Right renal pelvis (tissue), 4 donors: Measurements from ENCODE around the gene TMPRSS13. TPM values are rescaled to one million over a fixed set of nuclear protein-coding genes. Genes with fewer than 3 reads are reported as not detected.
"Not testable (repeated sequence)": the region's sequence is repeated elsewhere in the genome, so short reads cannot be mapped to it uniquely, and the experiment has no call there.

Source experiments
- DNase-seq, 4 donors: peaks; one replicate each; pipeline ENCODE4 v3.0.0-alpha.2; 2013; ENCODE audit warnings: low read depth in 4 of 4, low spot score in 3 of 4, missing footprints in 1 of 4
- polyA plus RNA-seq, 4 donors: library from polyadenylated mRNA; unstranded; fragments of 120-200 nt; gene quantifications; one replicate each; pipeline ENCODE4 v1.2.1, GENCODE V29; 2013; ENCODE audit not compliant: insufficient read length in 4 of 4

TMPRSS13 gene
- polyA plus RNA-seq, 4 donors = 0.62 to 0.90 (median 0.73) TPM

DNA sequence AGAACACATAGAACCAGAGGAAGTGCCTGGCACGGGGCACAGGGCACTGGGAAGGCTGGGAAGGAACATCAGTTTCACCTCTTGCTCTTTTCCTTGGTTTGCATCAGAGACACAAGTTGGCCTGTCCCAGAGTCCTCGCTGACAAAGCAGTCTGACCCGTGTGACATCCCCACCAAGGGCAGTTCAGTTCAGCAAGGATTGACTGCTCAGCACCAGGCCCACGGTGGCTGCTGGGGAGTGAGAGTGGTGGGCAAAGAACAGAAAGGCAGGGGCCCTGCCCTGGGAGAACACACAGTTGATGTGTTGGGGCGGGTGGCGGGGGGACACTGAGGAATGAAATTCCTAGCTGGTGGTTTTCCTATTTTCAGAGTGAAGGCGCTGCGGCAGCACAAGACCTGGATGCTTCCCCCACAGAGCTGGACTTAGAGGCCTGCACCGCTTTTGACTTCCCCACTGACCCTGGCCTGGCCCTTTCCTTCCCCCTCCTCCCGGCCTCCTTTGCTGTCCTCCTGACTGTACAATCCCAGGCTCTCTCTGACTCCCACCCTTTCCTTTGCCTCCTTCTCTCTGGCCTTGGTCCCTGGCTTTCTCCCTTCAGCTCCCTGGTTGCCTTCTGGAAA lies 2.2 kb upstream of the TMPRSS13 start:
- no peak for DNase-seq

DNA sequence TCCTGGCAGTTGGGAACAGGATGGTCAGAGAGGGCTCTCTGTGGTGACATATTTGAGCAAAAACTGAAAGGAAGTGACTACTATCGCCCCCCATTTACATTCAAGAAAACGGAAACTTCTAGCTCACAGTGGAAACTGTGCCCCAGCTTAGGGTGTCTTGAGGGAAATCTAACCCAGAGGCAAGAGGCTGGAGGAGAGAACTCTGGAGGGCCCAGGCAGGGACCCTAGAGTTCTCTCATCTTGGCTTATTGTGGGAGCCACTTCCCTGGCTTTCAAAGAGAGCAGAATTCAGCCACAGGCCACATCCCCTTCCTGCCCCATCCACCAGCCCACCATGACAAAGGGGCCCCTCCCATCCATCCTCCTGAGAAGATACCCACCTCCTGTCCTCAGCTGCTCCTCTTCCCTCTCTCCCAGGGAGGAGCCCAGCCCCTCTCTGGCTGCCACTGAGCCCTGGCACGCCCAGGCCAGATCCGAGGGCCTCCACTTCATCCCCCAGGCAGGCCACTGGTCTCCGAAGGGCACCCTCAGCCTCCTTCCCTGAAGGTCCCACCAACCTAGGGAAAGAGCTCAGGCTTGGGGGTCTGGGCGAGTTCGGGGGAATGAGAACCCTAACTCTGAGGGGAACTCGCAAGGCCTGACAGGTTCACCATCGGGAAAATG lies 1.6 kb upstream of the TMPRSS13 start:
- no peak for DNase-seq

DNA sequence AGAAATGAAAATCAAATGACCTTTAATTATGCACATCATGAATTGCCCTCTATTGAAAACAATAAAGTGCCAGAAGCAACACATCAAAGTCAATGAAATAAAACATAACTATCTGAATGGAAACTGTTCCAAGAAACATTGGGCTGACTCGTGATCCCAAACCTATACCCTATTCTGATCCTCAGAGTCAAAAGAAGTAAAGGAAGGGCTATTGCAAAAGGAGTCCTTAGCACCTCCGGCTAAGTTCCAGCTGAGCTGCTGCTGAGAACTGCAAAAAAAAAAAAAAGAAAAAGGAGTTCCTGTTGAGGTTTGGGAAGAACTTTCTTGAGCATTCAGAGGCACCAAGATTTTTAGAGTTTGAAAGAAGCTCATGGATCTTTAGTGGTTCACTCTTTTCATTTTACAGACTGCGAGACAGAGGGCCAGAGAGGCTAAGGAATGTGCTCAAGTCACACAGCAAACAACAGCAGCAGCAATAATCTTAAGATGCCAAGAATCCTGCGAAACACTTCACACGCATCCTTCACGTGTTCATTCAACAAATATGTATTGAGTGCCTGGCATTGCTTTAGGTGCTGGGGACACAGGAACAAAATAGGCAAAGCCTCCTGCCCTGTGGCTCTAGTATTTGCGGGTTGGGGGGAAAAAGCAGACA lies 841 bp upstream of the TMPRSS13 start:
- DNase-seq = no peak

DNA sequence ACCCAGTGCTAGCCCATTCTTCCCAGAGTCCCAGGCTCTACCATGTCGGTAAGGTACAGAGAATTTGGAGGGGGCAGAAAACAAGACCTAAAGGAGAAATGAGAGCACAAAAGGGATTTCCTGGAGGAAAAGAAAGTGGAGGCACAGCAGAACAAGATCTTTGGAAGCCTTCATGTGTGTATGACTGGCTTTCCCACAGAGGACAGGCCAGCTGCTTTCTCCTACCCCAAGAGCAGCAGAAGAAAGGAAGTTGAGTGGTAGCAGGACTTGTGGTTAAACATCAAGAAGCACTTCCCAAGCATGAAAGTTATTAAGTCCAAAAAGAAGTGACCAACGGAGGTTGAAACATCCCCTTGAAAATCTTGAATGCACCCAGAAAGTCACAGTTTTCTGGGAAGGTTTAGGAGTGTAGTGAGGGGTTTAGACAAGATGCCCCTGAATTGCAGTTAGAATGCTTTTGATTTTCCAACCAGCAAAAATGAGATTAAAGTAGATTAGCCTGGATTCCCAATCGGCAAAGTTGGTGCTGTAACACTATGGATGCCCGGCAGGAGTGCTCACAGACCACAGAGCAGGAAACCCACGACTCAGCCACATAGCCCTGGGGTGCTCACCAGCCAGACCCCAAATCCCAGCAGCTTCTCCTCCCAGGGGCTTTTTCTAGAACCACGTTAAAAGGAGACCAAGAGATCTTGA lies 608 bp downstream of the TMPRSS13 start:
- no peak for DNase-seq

DNA sequence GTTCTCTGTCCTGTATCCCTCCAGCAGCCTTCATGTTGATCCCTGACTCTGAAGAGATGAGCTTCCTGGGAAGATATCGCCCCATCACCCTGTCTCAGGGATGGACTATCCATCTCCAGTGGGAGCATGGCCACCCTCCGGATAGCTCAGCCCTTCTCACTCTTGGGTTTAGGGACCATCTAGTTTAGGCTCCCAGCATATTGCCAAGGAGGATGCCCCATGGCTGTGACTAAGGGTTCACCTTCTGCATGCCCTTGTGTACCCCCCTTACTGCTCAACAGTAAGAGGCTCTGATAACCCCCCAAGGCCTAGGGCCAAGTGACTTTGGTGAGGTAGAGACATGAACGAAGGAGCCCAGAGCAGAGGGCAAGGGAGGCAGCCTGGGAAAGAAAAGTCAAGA lies 1.3 kb downstream of the TMPRSS13 start:
- DNase-seq = no peak

DNA sequence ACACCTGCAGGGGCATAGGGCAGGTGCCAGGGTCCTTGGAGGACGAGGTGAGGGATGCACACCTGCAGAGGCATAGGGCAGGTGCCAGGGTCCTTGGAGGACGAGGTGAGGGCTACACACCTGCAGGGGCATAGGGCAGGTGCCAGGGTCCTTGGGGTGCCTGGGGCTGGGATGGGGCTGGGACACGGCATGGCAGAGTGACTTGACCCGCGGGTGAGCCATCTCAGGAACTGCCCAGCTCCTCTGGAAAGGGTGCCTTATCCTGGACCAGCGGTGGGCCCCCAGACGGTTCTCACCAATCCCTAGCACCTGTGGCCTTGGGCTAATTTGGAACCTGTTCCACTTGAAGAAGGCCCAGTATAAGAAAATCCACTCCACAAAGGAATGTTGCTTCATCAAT lies 3.0 kb downstream of the TMPRSS13 start:
- DNase-seq = not testable (repeated sequence)

DNA sequence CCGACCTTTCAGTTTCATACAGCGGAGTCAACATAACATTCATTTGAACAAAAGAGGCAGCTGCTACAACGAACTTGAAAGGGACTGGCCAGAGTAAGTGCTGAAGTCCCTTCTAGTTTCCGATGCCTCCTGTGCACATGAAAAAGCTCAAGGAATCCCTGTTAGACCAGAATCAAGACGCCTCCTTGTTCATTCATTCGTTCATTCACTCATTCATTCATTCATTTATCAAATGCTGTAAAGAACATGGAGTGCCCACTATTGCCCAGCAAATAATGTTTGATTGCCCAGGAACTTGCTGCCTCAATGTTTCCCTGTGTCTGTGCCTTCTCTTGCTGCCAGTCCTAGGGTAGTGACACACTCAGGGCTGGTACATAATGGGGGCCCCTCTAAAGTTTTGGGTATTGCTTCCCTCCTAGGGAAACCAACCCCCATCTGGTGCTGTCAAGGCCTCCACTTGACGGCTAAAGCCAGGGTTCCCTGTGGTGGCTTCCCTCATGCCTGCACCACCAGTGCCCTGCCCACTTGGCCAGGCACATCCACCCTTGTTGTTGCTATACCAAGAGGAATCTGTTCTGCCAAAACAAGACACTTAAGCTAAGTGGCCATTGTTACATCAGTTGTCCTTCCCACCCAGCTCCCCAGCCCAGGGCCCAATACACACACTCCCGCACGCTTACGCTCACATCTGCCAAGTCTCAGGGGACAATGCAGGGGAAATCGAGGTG lies 3.8 kb downstream of the TMPRSS13 start:
- DNase-seq = no peak

DNA sequence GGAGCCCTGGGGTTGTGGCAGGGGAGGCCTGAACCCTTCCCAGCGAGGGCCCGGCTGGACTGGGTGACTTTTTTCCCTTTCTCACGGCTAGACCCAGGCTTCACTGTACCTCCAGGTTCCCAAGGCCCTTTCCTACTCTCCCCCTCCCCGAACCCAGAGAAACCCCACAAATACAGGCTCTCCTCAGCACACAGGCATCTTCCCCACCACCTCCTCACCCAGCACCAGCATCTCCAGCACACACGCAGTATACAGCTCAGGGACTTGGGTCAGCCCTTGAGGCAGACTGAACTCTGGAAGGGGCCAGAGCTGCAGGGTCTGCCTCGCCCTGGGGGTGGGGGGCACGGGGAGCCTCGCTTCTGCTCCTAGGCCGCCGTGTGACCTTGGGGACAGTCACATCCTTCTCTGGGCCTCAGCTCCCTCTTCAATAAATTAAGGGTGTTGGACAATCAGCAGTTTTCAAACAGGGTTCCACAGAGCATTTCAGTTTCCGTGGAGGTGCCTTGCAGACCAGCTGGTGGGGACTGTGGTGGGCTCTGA lies 4.5 kb downstream of the TMPRSS13 start:
- DNase-seq = no peak

DNA sequence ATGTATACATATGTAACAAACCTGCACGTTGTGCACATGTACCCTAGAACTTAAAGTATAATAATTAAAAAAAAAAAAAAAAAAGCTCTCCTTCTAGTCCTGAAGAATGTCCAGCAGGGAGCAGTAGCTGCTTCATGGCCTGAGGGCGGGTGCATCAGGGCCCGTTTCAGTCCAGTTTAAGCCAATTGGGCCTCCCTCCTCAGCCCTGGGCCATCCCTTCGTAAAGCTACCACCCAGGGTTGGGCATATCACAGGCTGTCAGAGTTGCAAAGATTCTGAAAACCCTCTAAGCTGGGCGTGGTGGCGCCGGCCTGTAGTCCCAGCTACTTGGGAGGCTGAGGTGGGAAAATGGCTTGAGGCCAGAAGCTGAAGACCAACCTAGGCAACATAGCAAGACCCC lies 5.4 kb downstream of the TMPRSS13 start:
- DNase-seq = no peak

DNA sequence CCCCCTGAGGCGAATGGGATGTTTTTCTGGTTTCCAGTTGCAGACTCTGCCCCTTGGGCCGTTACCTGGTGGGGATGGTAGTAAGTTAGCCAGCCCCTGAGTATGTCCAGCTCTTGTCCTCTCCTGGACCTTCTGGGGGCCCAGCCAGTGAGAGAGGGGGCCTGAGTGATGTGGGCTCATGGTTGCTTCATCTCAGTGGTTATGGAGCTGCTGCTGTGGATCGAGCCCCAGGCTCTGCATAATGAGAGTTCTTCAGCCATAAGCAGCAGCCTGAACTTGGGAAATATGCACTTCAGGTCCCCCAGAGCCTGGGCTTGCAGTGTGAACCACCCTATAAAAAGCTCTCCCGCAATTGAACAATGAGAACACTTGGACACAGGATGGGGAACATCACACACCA lies 5.9 kb downstream of the TMPRSS13 start:
- no peak for DNase-seq

DNA sequence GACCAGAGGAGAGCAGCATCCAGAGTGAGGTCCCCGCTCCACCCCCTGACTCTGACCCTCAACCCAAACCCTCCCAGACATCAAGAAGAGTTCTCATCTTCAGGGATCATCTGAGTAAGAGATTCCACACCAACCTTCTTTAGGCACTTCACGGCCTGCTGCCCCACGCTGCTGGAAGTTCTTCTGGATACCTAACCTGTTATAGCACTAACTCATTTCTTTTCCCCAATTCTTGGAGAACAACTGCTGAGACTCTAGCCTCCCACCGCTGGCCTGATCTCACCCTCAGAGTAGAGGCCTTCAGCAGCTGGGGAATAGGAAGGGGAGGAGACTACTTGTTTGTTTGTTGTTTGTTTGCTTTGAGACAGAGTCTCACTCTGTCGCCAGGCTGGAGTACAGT lies 7.3 kb downstream of the TMPRSS13 start:
- no peak for DNase-seq

DNA sequence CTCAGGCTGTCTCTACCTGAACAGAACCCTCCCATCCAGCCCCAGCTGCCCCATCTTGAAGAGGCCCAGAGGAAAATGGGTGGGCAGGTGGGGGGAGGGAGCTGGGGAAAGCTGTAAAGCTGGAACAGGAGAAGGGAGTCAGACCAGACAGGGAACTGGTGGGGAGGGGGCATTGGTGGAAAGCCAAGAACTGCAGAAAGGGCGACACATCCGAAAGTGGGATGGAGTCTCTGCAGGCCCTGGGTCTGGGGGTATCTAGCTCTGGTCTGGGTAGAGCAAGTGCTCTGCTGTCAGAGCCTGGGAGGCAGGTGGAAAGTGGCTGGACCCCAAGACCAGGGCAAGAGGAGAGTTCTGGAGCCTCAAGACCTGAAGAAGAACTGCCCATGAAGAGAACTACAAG lies 7.7 kb downstream of the TMPRSS13 start:
- no peak for DNase-seq

DNA sequence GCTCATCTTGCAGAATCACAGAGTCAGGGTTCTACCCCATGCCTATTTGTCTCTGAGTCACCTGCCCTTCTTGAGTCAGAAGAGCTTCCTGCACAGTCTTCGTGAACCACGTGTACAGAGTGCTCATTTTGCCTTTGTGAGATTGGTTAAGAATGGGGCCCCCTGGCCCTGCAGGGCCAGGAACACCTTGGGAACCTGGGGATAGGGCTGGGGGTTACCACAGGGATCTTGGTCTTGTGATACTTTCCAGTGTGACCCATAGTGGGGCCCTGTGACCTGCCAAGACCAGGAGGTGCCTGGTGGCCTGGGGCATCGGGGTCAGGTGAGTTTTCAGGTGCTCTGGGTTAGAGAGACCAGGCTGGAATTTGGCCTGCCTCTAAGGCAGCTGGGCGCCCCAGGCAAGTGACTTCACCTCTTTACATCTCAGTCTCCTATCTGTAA lies 9.4 kb downstream of the TMPRSS13 start:
- DNase-seq = no peak

DNA sequence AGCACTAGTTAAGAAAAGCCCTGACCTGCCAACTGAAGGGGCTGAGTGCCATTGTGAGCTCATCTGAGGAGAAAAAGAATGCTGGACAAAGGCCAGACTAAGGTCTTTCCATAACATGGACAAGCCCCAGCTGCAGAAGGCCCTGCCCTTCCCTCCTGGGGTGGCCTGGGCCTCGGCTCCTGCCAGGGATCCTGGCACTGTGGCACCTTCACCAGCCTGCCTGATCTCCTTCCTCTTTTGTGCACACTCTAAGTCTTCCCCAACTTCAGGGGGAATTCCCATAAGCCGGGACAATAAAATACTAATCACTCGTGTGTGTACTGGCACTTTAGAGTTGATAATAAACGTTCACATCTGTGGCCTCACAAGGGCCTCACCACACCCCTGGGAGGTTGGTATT lies 9.9 kb downstream of the TMPRSS13 start:
- no peak for DNase-seq

DNA sequence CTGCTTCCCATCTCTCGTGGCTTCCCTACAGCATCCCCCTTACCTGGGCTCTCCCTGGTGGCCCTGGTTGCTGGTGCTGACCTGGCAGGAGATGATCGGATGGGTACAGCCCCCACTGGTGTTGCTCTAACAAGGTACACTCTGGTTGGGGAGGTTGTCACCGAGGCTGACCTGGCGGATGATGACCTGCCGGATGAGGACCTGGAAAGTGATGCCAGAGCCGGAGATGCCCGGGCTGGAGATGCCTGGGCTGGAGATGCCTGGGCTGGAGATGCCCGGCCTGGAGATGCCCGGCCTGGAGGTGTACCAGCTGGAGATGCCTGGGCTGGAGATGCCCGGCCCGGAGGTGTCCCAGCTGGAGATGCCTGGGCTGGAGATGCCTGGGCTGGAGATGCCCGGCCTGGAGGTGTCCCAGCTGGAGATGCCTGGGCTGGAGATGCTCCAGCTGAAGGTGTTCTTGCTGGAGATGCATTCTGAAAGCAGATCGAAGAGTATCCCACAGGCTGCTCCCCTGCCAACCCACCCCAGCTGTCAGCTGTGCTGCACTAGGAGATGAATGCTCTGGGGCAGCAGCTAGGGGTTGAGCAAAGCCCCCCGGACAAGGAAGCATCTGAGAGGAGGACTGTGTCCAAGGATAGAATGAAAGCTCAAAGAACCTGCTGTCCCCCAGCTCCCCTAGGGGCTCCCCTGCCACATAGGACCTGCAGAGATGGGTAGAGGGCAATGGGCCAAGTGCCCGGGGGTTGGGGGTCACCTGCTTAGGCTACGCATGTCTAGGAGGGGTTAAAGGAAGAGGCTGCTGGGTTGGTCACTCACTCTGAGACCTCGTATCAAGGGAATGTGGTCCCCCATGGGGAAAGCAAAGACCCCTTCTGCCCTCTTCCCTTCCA lies 10.6 kb downstream of the TMPRSS13 start:
- no peak for DNase-seq

DNA sequence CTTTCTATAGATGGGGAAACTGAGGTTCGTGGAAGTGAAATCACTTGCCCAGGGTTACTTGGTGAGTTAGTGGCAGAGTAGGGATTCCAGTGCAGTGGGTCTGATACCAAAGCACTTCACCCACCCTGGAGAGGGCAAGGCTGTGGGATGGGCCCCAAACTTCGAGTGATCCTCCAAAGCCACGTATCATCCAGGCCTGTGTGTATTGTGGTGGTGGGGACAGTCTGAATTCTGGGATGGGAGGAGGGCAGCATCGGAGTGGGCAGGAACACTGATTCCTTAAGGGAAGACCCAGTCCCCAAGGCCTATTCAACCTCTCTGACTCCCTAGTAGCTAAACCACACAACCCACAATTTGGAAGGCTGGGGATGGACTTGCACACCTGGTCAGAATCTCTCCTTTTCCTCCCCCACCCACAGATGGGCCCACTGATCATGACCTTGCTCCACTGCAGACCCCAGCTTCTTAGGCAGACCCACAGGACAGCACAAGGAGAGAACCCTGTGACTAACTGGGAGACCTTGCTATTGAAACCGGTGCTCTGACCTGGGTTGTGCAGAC lies 11.5 kb downstream of the TMPRSS13 start:
- no peak for DNase-seq

DNA sequence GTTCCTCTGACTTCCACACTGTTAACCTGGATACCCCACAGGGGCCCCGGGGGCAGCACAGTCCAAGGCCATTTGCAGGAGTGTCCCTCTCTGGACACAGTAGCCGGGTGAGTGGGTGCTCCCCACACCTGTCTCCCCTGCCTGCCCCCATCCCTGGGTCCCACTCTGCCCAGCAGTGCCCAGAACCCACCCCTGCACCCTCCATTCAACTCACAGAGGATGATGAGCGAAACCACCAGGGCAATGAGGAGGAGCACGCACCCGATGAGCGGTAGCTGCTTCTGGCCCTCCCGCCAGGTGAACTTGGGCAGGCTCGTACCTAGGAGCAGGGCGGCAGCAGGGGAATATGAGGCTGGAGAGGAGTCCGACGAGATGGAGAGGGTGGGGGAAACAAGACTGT lies 12.2 kb downstream of the TMPRSS13 start:
- DNase-seq = no peak

DNA sequence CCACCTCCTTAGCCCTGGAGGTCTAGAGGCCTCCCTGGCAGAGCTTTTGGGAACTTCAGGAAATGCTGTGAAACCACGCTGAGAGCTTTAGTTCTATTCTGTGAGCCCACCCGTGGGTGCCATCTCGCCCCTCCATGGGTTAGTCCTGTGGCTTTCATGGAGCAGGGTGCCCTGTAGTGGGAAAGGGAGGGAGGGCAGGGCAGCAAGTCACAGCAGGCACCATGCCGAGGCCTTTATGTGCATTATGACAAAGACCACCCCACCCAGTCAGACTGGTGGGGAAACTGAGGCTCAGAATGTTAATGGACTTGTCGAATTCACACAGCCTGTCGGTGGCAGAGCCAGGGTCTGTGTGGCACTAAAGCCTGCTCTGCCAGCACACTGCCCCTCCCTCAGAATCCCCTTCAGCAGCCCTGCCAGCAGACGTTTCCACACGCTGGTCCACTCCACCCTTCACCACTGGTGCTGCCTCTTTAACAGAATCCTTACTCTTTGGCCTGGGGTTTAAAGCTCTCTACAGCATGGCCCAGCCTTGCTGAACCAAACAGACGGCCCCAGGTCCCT lies 13.4 kb downstream of the TMPRSS13 start:
- no peak for DNase-seq
